DND-41 (cell line): ENCODE measurements around the gene SPDYE8.
"Not testable (repeated sequence)": the region's sequence is repeated elsewhere in the genome, so short reads cannot be mapped to it uniquely, and the experiment has no call there.

Experiments used
- ATAC-seq: fragments of 200-7000 bp; cut with Tn5 transposase; 3 replicates; pipeline ENCODE4 v1.9.1; 2021; ENCODE audit warnings: low read depth; ENCODE audit not compliant: insufficient read depth
- DNase-seq: peaks from one replicate; pipeline ENCODE4 v3.0.0-alpha.2; 2020
- H2AFZ ChIP-seq: 2 replicates; pipeline ENCODE4 v1.6.0; 2012; ENCODE audit warnings: low read depth, low read length
- H3K27ac ChIP-seq: 2 replicates; pipeline ENCODE4 v1.5.1; 2012; ENCODE audit warnings: low read length, inconsistent platforms
- H3K27me3 ChIP-seq: fragments of 200-600 bp; sonication (generic); 2 replicates; pipeline ENCODE4 v1.6.0; 2012; ENCODE audit warnings: low read length, mild to moderate bottlenecking, inconsistent platforms; ENCODE audit not compliant: insufficient read depth, poor library complexity
- H3K36me3 ChIP-seq: 2 replicates; pipeline ENCODE4 v1.5.1; 2012; ENCODE audit warnings: low read length, inconsistent platforms; ENCODE audit not compliant: insufficient read depth
- H3K4me1 ChIP-seq: 2 replicates; pipeline ENCODE4 v1.5.1; 2012; ENCODE audit warnings: mild to moderate bottlenecking, low read length; ENCODE audit not compliant: insufficient read depth
- H3K4me2 ChIP-seq: 2 replicates; pipeline ENCODE4 v1.6.0; 2012; ENCODE audit warnings: mild to moderate bottlenecking, moderate library complexity, low read length, inconsistent platforms; ENCODE audit not compliant: insufficient read depth
- H3K4me3 ChIP-seq, 2 experiments: fragments of 200-600 bp in 1 of 2; shearing (Covaris generic) in 1 of 2; 2 replicates each; pipeline ENCODE4 v1.5.1; 2012 to 2016; ENCODE audit warnings: inconsistent platforms in 2 of 2, low read length in 2 of 2, mild to moderate bottlenecking in 2 of 2, low read depth in 1 of 2, moderate library complexity in 1 of 2
- H3K79me2 ChIP-seq: 2 replicates; pipeline ENCODE4 v1.6.0; 2012; ENCODE audit warnings: low read length, inconsistent platforms; ENCODE audit not compliant: insufficient read depth
- H3K9ac ChIP-seq: 2 replicates; pipeline ENCODE4 v1.6.0; 2012; ENCODE audit warnings: low read depth, mild to moderate bottlenecking, inconsistent platforms, low read length, moderate library complexity
- H3K9me3 ChIP-seq: 2 replicates; pipeline ENCODE4 v1.5.1; 2012; ENCODE audit warnings: low read length, moderate library complexity, mild to moderate bottlenecking, inconsistent platforms; ENCODE audit not compliant: insufficient read depth, severe bottlenecking
- H4K20me1 ChIP-seq: 2 replicates; pipeline ENCODE4 v1.6.0; 2012; ENCODE audit warnings: low read length; ENCODE audit not compliant: insufficient read depth

SPDYE8 gene, protein sequence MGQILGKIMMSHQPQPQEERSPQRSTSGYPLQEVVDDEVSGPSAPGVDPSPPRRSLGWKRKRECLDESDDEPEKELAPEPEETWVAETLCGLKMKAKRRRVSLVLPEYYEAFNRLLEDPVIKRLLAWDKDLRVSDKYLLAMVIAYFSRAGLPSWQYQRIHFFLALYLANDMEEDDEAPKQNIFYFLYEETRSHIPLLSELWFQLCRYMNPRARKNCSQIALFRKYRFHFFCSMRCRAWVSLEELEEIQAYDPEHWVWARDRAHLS

DNA sequence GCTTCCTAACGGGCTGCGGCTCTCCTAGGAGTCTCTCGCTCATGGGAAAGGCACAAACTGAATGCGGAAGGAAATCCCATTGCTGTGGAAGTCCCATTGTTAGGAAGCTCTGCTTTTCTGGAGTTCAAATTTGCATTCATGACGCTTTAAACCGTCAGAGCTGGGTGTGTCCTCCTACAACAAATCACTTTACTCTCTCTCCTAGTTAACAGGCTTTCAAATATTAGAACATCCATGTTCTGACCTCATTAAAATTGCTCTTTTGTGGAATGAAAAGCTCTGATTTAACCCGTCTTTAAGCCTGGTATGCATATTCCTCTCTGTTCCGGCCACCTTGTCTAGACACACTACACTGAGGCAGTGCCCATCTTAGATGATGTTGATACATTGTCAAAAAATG, at the start of gene SPDYE8:
TSS of gene SPDYE8 (minus strand) at position 101 of the 400 bp plus-strand sequence. CDS start 1,800 bp downstream, outside the sequence.
- not testable (repeated sequence) for H3K27me3 ChIP-seq, H3K4me2 ChIP-seq, H2AFZ ChIP-seq, H4K20me1 ChIP-seq, H3K36me3 ChIP-seq, H3K4me3 ChIP-seq, H3K4me1 ChIP-seq, H3K27ac ChIP-seq, DNase-seq, H3K9ac ChIP-seq, ATAC-seq, H3K9me3 ChIP-seq, H3K79me2 ChIP-seq

DNA sequence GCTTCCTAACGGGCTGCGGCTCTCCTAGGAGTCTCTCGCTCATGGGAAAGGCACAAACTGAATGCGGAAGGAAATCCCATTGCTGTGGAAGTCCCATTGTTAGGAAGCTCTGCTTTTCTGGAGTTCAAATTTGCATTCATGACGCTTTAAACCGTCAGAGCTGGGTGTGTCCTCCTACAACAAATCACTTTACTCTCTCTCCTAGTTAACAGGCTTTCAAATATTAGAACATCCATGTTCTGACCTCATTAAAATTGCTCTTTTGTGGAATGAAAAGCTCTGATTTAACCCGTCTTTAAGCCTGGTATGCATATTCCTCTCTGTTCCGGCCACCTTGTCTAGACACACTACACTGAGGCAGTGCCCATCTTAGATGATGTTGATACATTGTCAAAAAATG, 28.2 kb upstream of the SPDYE8 start, which contains the start of gene SPDYE11:
TSS of gene SPDYE11 (minus strand) at position 101 of the 400 bp plus-strand sequence. CDS start 1,800 bp downstream, outside the sequence.
- not testable (repeated sequence) for H3K9ac ChIP-seq, H3K36me3 ChIP-seq, H3K4me2 ChIP-seq, H3K4me3 ChIP-seq, H3K4me1 ChIP-seq, H3K79me2 ChIP-seq, ATAC-seq, H3K9me3 ChIP-seq, H4K20me1 ChIP-seq, H3K27ac ChIP-seq, H3K27me3 ChIP-seq, H2AFZ ChIP-seq, DNase-seq

DNA sequence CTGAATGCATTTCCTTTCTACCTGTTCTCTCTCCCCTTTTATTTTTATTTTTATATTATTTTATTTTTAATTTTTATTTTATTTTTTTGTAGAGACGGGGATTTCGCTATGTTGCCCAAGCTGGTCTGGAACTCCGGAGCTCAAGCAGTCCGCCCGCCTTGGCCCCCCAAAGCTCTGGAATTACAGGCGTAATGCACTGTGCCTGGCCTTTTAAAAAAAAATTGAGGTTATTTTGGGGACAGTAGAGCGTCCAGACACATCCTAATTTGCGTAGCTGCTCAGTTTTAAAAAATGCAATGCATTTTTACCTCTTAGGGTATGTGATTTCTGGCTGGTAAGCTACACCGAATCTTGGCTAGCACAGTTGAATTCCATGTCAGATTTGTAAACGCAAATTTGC, 23.1 kb downstream of the SPDYE8 start:
- not testable (repeated sequence) for H3K4me1 ChIP-seq, H3K36me3 ChIP-seq, H3K9me3 ChIP-seq, H2AFZ ChIP-seq, H3K27me3 ChIP-seq, H4K20me1 ChIP-seq, ATAC-seq, DNase-seq
- peak overlapping the region; percentile 72 for H3K9ac ChIP-seq
- H3K4me2 ChIP-seq = peak overlapping the region; percentile 68; the same call in 1 of the 2 replicates
- H3K4me3 ChIP-seq = peak overlapping the region; percentile 38 to 59; a peak in 3 of 4 replicates
- peaks cover 13% of the 10 kb centered on the region for H3K79me2 ChIP-seq
- peak overlapping the region; percentile 77 for H3K27ac ChIP-seq

DNA sequence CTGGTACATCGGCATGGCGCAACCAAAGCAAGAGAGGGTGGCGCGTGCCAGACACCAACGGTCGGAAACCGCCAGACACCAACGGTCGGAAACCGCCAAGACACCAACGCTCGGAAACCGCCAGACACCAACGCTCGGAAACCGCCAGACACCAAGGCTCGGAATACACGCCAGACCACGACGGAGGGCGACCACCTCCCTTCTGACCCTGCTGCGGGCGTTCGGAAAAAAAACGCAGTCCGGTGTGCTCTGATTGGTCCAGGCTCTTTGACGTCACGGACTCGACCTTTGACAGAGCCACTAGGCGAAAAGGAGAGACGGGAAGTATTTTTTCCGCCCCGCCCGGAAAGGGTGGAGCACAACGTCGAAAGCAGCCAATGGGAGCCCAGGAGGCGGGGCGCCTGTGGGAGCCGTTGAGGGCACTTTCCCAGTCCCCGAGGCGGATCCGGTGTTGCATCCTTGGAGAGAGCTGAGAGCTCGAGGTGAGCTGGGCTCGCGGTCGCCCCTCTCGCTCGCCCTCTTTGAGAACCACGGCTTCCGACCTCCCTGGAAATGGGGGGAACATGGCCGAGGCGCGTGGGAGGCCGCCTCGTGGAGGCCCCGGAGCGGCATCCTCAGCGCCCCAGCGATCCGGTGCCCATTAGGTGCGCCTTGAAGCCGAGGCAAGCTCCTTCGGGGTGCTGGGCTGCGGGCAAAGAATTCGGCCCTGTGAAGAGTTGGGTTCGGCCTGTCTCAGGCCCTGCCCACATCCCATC, 23.7 kb downstream of the SPDYE8 start:
- not testable (repeated sequence) for H3K27me3 ChIP-seq, H3K9me3 ChIP-seq, H3K4me1 ChIP-seq, H3K36me3 ChIP-seq, H4K20me1 ChIP-seq
- peak overlapping the region; percentile 73 for H2AFZ ChIP-seq
- peak; percentile 97 for DNase-seq
- H3K79me2 ChIP-seq = peaks cover 15% of the 10 kb centered on the region
- peak overlapping the region; percentile 86 for H3K27ac ChIP-seq
- peak overlapping the region; percentile 72 for H3K9ac ChIP-seq
- peak overlapping the region; percentile 29 to 61; a peak in 3 of 4 replicates for H3K4me3 ChIP-seq
- H3K4me2 ChIP-seq = peak overlapping the region; percentile 49
- ATAC-seq = peak; percentile 82

DNA sequence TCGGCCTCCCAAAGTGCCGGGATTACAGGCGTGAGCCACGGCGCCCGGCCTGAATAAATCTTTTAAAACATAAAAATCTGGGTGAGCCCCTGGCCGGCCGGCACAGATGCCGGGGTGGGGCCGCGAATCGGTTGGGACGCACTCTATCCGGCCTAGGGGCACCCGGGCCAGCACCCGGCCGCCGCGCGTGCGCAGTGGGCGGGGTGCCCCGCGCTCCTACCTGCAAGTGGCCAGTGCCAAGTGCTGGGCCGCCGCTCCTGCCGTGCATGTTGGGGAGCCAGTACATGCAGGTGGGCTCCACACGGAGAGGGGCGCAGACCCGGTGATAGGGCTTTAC, 24.2 kb downstream of the SPDYE8 start:
- Histone ChIP-seq H3K4me2 (peak overlapping the region; percentile 46; the same call in 1 of the 2 replicates), H3K4me3 (peak overlapping the region in 1 of 2 experiments; percentile 57; a peak in 3 of 4 replicates), H2AFZ (peak overlapping the region; percentile 60; the same call in 1 of the 2 replicates), H3K27ac (peak overlapping the region; percentile 81), H3K79me2 (peaks cover 15% of the 10 kb centered on the region), H3K9ac (peak overlapping the region; percentile 72)
- not testable (repeated sequence) for DNase-seq, H3K27me3 ChIP-seq, H3K4me1 ChIP-seq, H3K9me3 ChIP-seq, H4K20me1 ChIP-seq, H3K36me3 ChIP-seq
- ATAC-seq = peak; percentile 77; the same call in 2 of the 3 replicates

DNA sequence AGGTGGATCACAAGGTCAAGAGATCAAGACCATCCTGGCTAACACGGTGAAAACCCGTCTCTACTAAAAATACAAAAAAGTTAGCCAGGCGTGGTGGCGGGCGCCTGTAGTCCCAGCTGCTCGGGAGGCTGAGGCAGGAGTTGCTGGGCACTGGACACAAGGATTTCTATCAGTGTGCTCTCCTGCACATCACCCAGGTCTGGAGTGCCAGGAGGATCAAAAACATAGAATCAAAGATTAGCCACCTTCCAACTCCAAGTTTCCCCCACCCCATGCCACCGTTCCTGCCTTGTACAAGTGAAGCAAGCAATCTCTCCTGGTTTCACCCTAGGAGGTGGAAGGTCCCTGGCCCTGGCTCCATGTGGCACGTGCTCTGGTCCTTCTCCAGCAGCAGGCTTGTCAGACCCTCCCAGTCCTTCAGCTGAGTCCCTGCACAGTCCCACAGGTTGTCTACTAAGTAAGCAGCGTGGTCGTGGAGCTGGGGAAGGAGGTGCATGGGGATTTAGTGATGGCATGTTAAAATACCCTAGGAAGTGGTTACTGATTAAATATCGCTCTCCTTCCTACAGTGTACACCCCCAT, 31.6 kb downstream of the SPDYE8 start:
- H3K9me3 ChIP-seq, H3K27ac ChIP-seq, H3K27me3 ChIP-seq, H3K4me3 ChIP-seq, H3K9ac ChIP-seq, H2AFZ ChIP-seq, H3K4me2 ChIP-seq, DNase-seq, H4K20me1 ChIP-seq, H3K36me3 ChIP-seq, H3K4me1 ChIP-seq, H3K79me2 ChIP-seq: not testable (repeated sequence)
- peak; percentile 30; the same call in 1 of the 3 replicates for ATAC-seq

DNA sequence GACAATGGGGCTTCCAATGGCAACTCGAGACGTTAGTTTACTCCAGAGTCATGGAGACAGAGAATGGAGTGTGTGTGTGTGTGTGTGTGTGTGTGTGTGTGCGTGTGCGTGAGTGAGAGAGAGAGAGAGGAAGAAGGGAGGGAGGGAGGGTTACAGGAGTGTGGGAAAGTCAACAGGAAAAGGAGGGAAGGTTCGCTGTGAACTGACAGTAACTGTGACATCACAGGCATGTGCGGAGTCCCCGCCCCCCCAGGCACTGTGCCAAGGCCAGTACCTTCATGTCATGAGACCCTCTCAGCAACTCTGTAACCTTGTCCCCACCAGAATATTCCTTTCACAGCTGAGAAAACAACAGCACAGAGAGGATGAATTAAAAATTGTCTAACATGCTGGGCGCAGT, 32.1 kb downstream of the SPDYE8 start:
- H3K79me2 ChIP-seq, H2AFZ ChIP-seq, H3K4me2 ChIP-seq, H4K20me1 ChIP-seq, H3K4me1 ChIP-seq, H3K9me3 ChIP-seq, H3K4me3 ChIP-seq, H3K27ac ChIP-seq, DNase-seq, H3K36me3 ChIP-seq, H3K27me3 ChIP-seq, H3K9ac ChIP-seq: not testable (repeated sequence)
- ATAC-seq = peak; percentile 49; the same call in 2 of the 3 replicates

DNA sequence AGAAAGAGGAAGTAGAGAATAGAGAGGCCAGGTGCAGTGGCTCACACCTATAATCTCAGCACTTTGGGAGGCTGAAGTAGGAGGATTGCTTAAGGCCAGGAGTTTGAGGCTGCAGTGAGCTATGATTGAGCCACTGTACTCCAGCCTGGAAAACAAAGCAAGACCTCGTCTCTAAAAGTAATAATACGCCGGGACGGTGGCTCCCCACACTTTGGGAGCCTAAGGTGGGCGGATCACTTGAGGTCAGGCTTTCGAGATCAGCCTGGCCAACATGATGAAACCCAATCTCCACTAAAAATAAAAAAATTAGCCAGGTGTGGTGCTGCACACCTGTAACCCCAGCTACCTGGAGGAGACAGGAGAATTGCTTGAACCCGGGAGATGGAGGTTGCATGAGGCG, 34.1 kb downstream of the SPDYE8 start:
- not testable (repeated sequence) for H4K20me1 ChIP-seq, H2AFZ ChIP-seq, H3K9me3 ChIP-seq, H3K4me3 ChIP-seq, DNase-seq, H3K4me1 ChIP-seq, H3K79me2 ChIP-seq, H3K4me2 ChIP-seq, H3K9ac ChIP-seq, H3K27ac ChIP-seq, H3K27me3 ChIP-seq, H3K36me3 ChIP-seq, ATAC-seq
